Right lobe of liver (tissue), 4 donors: ENCODE measurements around the gene B4GALT5.
"Not testable (repeated sequence)": the region's sequence is repeated elsewhere in the genome, so short reads cannot be mapped to it uniquely, and the experiment has no call there.

Experiments used
- POLR2A ChIP-seq: fragments of 450-650 bp; IDR thresholded peaks from one replicate; pipeline ENCODE4 v1.6.1; 2017; ENCODE audit warnings: antibody characterized with exemption, mild to moderate bottlenecking
- TF ChIP-seq, protein P1 (sequence below), 4 donors: fragments of 200-600 bp in 3 of 4; fragments of 450-650 bp in 1 of 4; IDR thresholded peaks; one replicate each; pipeline versions ENCODE4 v1.5.1 to v1.8.0; 2016 to 2022; ENCODE audit warnings: antibody characterized with exemption in 4 of 4, mild to moderate bottlenecking in 2 of 4
- donor health status: DM: no; HTN: no; CAD: no.
- donor health status: DM: no; HTN: no; CAD: no.
- donor health status: DM: no; HTN: yes; CAD: no.

DNA sequence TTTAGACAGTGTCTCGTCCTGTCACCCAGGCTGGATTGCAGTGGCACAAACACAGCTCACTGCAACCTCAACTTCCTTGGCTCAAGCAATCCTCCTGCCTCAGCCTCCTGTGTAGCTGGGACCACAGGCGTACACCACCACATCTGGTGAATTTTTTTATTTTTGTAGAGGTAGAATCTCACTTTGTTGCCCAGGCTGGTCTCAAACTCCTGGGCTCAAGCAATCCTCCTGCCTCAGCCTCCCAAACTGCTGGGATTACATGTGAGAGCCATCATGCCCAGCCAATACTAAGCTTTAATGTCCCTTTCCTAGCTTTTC is 44.8 kb downstream of the B4GALT5 start:
- TF ChIP-seq, protein P1, sequence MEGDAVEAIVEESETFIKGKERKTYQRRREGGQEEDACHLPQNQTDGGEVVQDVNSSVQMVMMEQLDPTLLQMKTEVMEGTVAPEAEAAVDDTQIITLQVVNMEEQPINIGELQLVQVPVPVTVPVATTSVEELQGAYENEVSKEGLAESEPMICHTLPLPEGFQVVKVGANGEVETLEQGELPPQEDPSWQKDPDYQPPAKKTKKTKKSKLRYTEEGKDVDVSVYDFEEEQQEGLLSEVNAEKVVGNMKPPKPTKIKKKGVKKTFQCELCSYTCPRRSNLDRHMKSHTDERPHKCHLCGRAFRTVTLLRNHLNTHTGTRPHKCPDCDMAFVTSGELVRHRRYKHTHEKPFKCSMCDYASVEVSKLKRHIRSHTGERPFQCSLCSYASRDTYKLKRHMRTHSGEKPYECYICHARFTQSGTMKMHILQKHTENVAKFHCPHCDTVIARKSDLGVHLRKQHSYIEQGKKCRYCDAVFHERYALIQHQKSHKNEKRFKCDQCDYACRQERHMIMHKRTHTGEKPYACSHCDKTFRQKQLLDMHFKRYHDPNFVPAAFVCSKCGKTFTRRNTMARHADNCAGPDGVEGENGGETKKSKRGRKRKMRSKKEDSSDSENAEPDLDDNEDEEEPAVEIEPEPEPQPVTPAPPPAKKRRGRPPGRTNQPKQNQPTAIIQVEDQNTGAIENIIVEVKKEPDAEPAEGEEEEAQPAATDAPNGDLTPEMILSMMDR (IDR thresholded peaks at IDR 0.05), result not testable (repeated sequence)
- TF ChIP-seq POLR2A, result not testable (repeated sequence)
